HepG2 (cell line): ENCODE results near the gene ATRAID. TPM values are rescaled to one million over a fixed set of nuclear protein-coding genes. Genes with fewer than 3 reads are reported as not detected.

ENCODE experiments used
- ATF2 ChIP-seq: sonication (generic); formaldehyde crosslinking; IDR thresholded peaks from 2 replicates; pipeline ENCODE4 v1.4.0; 2020; ENCODE audit warnings: missing genetic modification reagents
- CBX2 ChIP-seq, 2 experiments: fragments of 200-600 bp in 1 of 2; sonication (generic); formaldehyde crosslinking in 1 of 2; IDR thresholded peaks; 2 replicates each; pipeline versions ENCODE4 v1.7.0 to v1.8.1; 2018 to 2022; ENCODE audit warnings: low read depth in 2 of 2, low read length in 1 of 2, mild to moderate bottlenecking in 1 of 2, missing genetic modification reagents in 1 of 2
- ESRRA ChIP-seq: sonication (generic); formaldehyde crosslinking; IDR thresholded peaks from 2 replicates; pipeline ENCODE4 v1.5.1; 2020; ENCODE audit warnings: mild to moderate bottlenecking, low read depth, missing genetic modification reagents
- FOSL2 ChIP-seq: sonication (generic); formaldehyde crosslinking; IDR thresholded peaks from 2 replicates; pipeline ENCODE4 v1.4.0; 2020; ENCODE audit warnings: missing genetic modification reagents
- FOXA1 ChIP-seq, 2 experiments: fragments of 450-650 bp in 1 of 2; sonication (generic) in 1 of 2; formaldehyde crosslinking in 1 of 2; IDR thresholded peaks; 2 replicates each; pipeline versions ENCODE4 v1.4.0 to v1.6.1; 2016 to 2020; ENCODE audit warnings: missing genetic modification reagents in 1 of 2
- FOXO4 ChIP-seq: sonication (generic); formaldehyde crosslinking; conservative IDR thresholded peaks from 2 replicates; pipeline ENCODE4 v1.8.1; 2023; ENCODE audit warnings: missing genetic modification reagents
- HHEX ChIP-seq: IDR thresholded peaks from 2 replicates; pipeline ENCODE4 v1.6.1; 2016; ENCODE audit warnings: control low read depth
- HOXA5 ChIP-seq: sonication (generic); formaldehyde crosslinking; IDR thresholded peaks from 2 replicates; pipeline ENCODE4 v1.4.0; 2020; ENCODE audit warnings: missing genetic modification reagents
- KAT2B ChIP-seq: fragments of 150-350 bp; IDR thresholded peaks from 2 replicates; pipeline ENCODE4 v1.6.1; 2014; ENCODE audit warnings: low read depth, low read length, borderline replicate concordance
- MIXL1 ChIP-seq: IDR thresholded peaks from 2 replicates; pipeline ENCODE4 v1.6.1; 2016
- NKX3-1 ChIP-seq: sonication (generic); formaldehyde crosslinking; IDR thresholded peaks from 2 replicates; pipeline ENCODE4 v1.5.0; 2020; ENCODE audit warnings: missing genetic modification reagents
- POLR2AphosphoS5 ChIP-seq: IDR thresholded peaks from 2 replicates; pipeline ENCODE4 v1.6.1; 2012; ENCODE audit warnings: low read depth, low read length
- PREB ChIP-seq: sonication (generic); formaldehyde crosslinking; IDR thresholded peaks from 2 replicates; pipeline ENCODE4 v1.4.0; 2020; ENCODE audit warnings: missing genetic modification reagents
- SMAD1 ChIP-seq: sonication (generic); formaldehyde crosslinking; IDR thresholded peaks from 2 replicates; pipeline ENCODE4 v1.4.0; 2020; ENCODE audit warnings: missing genetic modification reagents, low read depth, mild to moderate bottlenecking, borderline replicate concordance
- TBL1XR1 ChIP-seq: fragments of 150-350 bp; IDR thresholded peaks from 2 replicates; pipeline ENCODE4 v1.6.1; 2014; ENCODE audit warnings: borderline replicate concordance, low read length; ENCODE audit not compliant: partially characterized antibody
- TP53 ChIP-seq: sonication (generic); formaldehyde crosslinking; conservative IDR thresholded peaks from 2 replicates; pipeline ENCODE4 v1.4.0; 2020; ENCODE audit warnings: missing genetic modification reagents
- TRIM24 ChIP-seq: sonication (generic); formaldehyde crosslinking; IDR thresholded peaks from 2 replicates; pipeline ENCODE4 v1.8.0; 2022; ENCODE audit warnings: mild to moderate bottlenecking, missing genetic modification reagents
- ZBTB38 ChIP-seq: sonication (generic); formaldehyde crosslinking; IDR thresholded peaks from 2 replicates; pipeline ENCODE4 v1.5.1; 2020; ENCODE audit warnings: mild to moderate bottlenecking, missing genetic modification reagents
- ZFP36L1 ChIP-seq: sonication (generic); formaldehyde crosslinking; IDR thresholded peaks from 2 replicates; pipeline ENCODE4 v1.8.0; 2022; ENCODE audit warnings: mild to moderate bottlenecking, missing genetic modification reagents, moderate library complexity
- ZMYM4 ChIP-seq: sonication (generic); formaldehyde crosslinking; IDR thresholded peaks from 2 replicates; pipeline ENCODE4 v1.8.1; 2023; ENCODE audit warnings: mild to moderate bottlenecking, missing genetic modification reagents
- ZNF232 ChIP-seq: sonication (generic); formaldehyde crosslinking; IDR thresholded peaks from 2 replicates; pipeline ENCODE4 v1.4.0; 2020; ENCODE audit warnings: missing genetic modification reagents, borderline replicate concordance
- ZNF260 ChIP-seq: sonication (generic); formaldehyde crosslinking; IDR thresholded peaks from 2 replicates; pipeline ENCODE4 v1.4.0; 2020; ENCODE audit warnings: missing genetic modification reagents, low read depth, mild to moderate bottlenecking, borderline replicate concordance
- ZNF546 ChIP-seq: sonication (generic); formaldehyde crosslinking; conservative IDR thresholded peaks from 2 replicates; pipeline ENCODE4 v1.8.1; 2023; ENCODE audit warnings: mild to moderate bottlenecking, missing genetic modification reagents
- ZNF556 ChIP-seq: sonication (generic); formaldehyde crosslinking; IDR thresholded peaks from 2 replicates; pipeline ENCODE4 v1.4.0; 2020; ENCODE audit warnings: mild to moderate bottlenecking, missing genetic modification reagents, borderline replicate concordance
- ZNF562 ChIP-seq: sonication (generic); formaldehyde crosslinking; IDR thresholded peaks from 2 replicates; pipeline ENCODE4 v1.8.0; 2022; ENCODE audit warnings: missing genetic modification reagents, borderline replicate concordance
- ZNF75D ChIP-seq: sonication (generic); formaldehyde crosslinking; IDR thresholded peaks from 2 replicates; pipeline ENCODE4 v1.8.1; 2023; ENCODE audit warnings: missing genetic modification reagents, mild to moderate bottlenecking, borderline replicate concordance
- ZNF891 ChIP-seq: sonication (generic); formaldehyde crosslinking; IDR thresholded peaks from 2 replicates; pipeline ENCODE4 v1.5.0; 2020; ENCODE audit warnings: mild to moderate bottlenecking, missing genetic modification reagents
- ZSCAN21 ChIP-seq: sonication (generic); formaldehyde crosslinking; IDR thresholded peaks from 2 replicates; pipeline ENCODE4 v1.8.0; 2022; ENCODE audit warnings: mild to moderate bottlenecking, missing genetic modification reagents, moderate library complexity, borderline replicate concordance
- ZSCAN9 ChIP-seq: IDR thresholded peaks from 2 replicates; pipeline ENCODE4 v1.6.1; 2016; ENCODE audit warnings: borderline replicate concordance
- polyA plus RNA-seq, 8 experiments: library from polyadenylated mRNA; depleted of rRNA in 3 of 8; stranded (reverse) in 7 of 8; unstranded in 1 of 8; fragments of >200 nt; fragmentation: Illumina TruSeq in 4 of 8; extraction: Trizol in 4 of 8; gene quantifications; 2 replicates each; pipeline versions ENCODE4 v1.2.1 to v1.2.3, GENCODE V29; 2011 to 2016; ENCODE audit warnings: low read depth in 4 of 8, missing spikeins in 1 of 8, mixed read lengths in 1 of 8; ENCODE audit not compliant: insufficient read depth in 1 of 8
- total RNA-seq, 5 experiments: library from RNA; depleted of rRNA; stranded (reverse); fragments of >200 nt; fragmentation: Illumina TruSeq; extraction: Trizol; gene quantifications; 2 replicates each; pipeline ENCODE4 v1.2.3, GENCODE V29; 2016; ENCODE audit warnings: low read depth in 1 of 5

The ATRAID gene
- total and polyA plus RNA-seq, 2 of the 13 experiments (the other 11 are each of a cell fraction or from before 2014, with no cell fraction given), result 207 to 382 TPM

- TF ChIP-seq ZNF75D (CRISPR knock-in tag), result no peak
- TF ChIP-seq HOXA5 (CRISPR knock-in tag), result no peak
- TF ChIP-seq TBL1XR1, result no peak
- TF ChIP-seq FOSL2 (CRISPR knock-in tag), result 0 out of 2 replicates have a peak, but pooled peaks have one; percentile 13
- TF ChIP-seq ZNF260 (CRISPR knock-in tag), result no peak
- no peak for TF ChIP-seq FOXA1 (IDR thresholded peaks at IDR 0.05)
- TF ChIP-seq FOXA1 (CRISPR knock-in tag; IDR thresholded peaks at IDR 0.05), result no peak
- no peak for TF ChIP-seq SMAD1 (CRISPR knock-in tag)
- peak; percentile 78 for TF ChIP-seq ZBTB38
- no peak for TF ChIP-seq ZNF232 (CRISPR knock-in tag)
- TF ChIP-seq ATF2 (CRISPR knock-in tag), result 0 out of 2 replicates have a peak, but pooled peaks have one; percentile 57
- TF ChIP-seq ZNF556 (CRISPR knock-in tag), result no peak
- no peak for TF ChIP-seq PREB (CRISPR knock-in tag)
- TF ChIP-seq ZFP36L1 (CRISPR knock-in tag), result no peak
- no peak for TF ChIP-seq POLR2AphosphoS5
- TF ChIP-seq ZSCAN9, result peak; percentile 37; the same call in 1 of the 2 replicates
- TF ChIP-seq TRIM24, result no peak
- no peak for TF ChIP-seq FOXO4 (CRISPR knock-in tag)
- TF ChIP-seq ESRRA (CRISPR knock-in tag), result no peak
- TF ChIP-seq MIXL1 (CRISPR knock-in tag), result peak; percentile 78
- TF ChIP-seq ZNF562 (CRISPR knock-in tag), result no peak
- TF ChIP-seq KAT2B, result no peak
- TF ChIP-seq HHEX, result no peak
- TF ChIP-seq ZNF546 (CRISPR knock-in tag), result no peak
- no peak for TF ChIP-seq NKX3-1 (CRISPR knock-in tag)
- no peak for TF ChIP-seq CBX2 (IDR thresholded peaks at IDR 0.05; ENCODE audit: low read depth, low read length)
- no peak for TF ChIP-seq CBX2 (CRISPR knock-in tag; IDR thresholded peaks at IDR 0.05; ENCODE audit: low read depth)
- TF ChIP-seq ZSCAN21, result no peak
- TF ChIP-seq TP53 (CRISPR knock-in tag), result no peak
- peak; percentile 45 for TF ChIP-seq ZMYM4 (CRISPR knock-in tag)
- no peak for TF ChIP-seq ZNF891 (CRISPR knock-in tag)
Measured at GRCh38 chr2:27191070-27191829, 20.6 kb upstream of the ATRAID start (continued).
